ENCODE results near the gene RFX8.

Gene RFX8

DNA sequence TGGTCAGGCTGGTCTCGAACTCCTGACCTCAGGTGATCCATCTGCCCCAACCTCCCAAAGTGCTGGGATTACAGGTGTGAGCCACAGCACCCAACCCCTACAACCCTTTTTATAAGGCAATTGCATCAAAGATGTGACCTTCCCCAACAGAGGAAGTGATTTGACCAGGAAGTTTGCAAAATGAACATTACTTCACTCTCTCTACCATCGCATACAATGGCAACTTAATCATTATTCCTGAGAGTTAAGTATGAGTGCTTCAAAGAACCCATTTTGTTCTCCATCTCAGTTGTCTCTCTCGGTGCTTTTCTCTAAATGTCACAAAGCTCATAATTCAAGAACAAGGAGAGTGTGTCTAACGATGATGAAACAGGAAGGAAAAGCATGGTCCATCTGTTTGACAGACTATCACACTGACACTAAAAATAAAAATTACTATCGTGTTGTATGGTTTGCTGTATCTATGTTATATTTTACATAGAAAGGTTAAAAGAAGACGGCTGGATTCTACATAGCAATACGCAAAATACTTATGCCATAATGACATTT lies 69.5 kb downstream of the RFX8 start:
- DNase-seq: no peak

DNA sequence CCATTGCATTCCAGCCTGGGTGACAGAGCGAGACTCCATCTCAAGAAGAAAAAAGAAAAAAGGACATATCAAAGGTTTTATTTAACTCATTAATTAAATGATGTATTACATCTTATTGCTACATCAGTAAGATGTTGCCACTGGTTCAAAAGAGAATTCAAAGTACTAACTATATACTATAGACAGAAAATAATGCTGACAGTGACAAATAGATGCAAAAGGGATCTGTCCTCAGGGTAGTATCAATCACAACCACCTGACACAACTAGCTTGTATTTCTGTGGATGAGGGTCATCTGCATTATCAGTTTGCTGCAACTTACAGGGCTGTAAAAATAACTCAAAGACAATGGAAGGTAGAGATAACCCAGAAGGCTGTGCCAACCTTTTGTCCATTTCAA lies 71.2 kb downstream of the RFX8 start:
- no peak for DNase-seq

DNA sequence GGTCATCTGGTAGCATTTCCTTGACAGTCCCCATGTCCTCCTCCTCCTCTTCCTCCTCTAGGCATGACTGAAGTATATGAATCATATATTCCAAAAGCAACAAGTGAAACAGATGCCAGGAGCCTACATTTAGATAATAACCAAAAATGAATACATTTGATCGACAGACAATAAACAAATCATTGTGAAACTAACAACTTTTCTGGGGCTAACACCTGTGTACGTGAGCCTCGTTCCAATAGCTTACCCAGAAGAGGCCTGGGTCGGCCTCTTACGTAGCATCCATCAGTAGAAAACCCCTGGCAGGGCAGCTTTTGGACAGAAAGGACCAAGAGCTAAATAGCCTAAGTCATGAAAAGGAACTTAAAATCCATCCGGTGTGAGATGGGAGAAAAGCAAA lies 72.3 kb downstream of the RFX8 start:
- DNase-seq: no peak

DNA sequence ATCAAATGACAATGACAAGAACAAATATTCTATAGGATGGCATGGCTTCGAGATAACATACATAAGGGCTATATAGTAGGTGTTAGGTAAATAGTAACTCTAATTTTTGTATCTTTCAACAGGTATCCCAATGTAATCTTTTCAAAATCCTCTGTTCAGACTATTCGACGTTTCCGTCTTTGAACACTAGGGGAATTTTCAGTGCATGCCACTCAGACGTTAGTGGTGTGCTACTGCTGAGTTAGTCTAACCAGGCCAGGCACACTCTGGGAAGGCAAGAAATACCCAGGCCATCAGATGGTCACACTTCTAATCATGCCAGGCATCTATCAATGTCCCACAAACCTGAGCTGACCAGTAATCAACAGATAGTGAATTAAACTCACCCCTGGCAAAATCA lies 73.0 kb downstream of the RFX8 start:
- no peak for DNase-seq

GRCh38 chr2:101401326-101401665 lies 73.6 kb downstream of the RFX8 start:
- DNase-seq: no peak

GRCh38 chr2:101400506-101401325 lies 74.2 kb downstream of the RFX8 start:
- DNase-seq: no peak

DNA sequence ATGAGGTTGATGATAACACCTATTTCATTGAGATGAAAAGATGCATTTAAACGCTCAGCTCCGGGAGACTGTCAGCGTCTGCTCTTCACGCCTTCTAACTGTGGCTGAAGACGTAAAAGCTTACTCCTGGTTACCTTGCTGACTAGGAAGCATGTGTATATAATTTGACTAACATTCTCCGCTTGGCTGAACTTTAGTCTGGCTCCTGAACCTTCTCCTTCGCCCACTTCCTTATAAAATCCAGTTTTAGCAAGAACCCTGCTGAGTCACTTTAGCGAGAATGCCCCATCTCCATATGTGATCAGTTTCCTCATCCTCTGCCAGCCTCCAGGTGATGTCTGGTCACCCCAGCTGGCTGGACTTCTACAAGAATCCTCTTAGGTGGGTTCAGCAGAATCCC lies 74.9 kb downstream of the RFX8 start:
- no peak for DNase-seq

DNA sequence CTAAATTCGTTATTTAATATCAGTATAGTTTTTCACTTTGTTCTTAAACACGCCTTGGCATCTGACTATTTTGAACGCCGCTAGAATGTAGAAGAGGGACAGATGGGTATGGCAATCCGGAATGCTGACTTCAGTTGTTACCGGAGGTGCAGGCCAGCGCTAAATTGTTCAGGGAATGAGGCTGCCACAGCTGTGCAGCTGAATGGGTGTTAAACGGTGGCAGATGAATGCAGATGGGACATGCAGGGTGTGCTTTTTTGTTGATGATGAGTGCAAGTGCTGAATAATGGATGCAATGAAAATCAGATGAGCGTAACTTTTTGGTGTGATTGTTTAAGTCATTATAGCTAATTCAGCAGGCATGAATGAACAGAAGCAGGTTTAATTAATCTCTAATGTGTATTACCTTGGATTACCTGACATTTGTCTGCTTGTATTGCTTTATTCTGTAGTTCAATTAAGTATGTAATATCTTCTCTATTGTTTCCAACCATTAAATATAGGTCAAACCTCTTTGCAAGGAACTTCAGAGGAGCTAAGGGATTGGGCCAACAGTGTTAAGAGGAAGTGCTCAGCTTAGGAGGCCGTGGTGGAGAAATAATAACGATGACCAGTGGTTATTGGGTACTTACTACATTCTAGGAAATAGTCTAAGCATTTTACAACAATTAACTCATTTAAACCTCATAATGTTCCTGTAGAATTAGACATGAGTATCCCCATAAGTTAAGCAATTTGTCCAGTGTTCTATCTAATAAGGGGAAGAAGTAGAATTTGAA lies 75.7 kb downstream of the RFX8 start:
- DNase-seq: no peak

GRCh38 chr2:101398116-101398821 lies 76.6 kb downstream of the RFX8 start:
- DNase-seq: no peak

- DNase-seq: no peak
These were observed 78.6 kb downstream of the RFX8 start for GRCh38 chr2:101396316-101396717.

GRCh38 chr2:101395545-101396315 lies 79.2 kb downstream of the RFX8 start:
- DNase-seq: no peak

DNA sequence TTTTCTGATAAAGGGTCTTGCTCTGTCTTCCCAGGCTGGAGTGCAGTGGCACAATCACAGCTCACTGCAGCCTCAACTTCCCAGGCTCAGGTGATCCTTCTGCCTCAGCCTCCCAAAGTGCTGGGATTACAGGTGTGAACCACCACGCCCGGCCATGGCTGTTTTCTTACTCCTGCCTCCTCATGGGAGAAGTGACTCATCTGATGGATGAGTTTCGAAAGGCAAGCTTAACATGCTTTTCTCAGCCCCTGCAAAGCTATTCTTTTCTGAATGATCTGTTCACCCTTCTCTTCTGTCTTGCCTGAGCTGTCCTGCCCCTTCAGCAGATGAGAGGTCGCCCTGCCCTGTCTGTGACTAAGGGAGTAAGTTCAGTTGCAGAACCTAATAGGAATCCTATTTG lies 86.7 kb downstream of the RFX8 start:
- no peak for DNase-seq

GRCh38 chr2:101387151-101387834 lies 87.6 kb downstream of the RFX8 start, which contains the start of gene CREG2:
Gene CREG2 (minus strand): TSS chr2:101387503. CDS start chr2:101387457, 46 bp downstream.
- DNase-seq: peak; percentile 55

GRCh38 chr2:101386599-101387150 lies 88.2 kb downstream of the RFX8 start:
- no peak for DNase-seq

DNA sequence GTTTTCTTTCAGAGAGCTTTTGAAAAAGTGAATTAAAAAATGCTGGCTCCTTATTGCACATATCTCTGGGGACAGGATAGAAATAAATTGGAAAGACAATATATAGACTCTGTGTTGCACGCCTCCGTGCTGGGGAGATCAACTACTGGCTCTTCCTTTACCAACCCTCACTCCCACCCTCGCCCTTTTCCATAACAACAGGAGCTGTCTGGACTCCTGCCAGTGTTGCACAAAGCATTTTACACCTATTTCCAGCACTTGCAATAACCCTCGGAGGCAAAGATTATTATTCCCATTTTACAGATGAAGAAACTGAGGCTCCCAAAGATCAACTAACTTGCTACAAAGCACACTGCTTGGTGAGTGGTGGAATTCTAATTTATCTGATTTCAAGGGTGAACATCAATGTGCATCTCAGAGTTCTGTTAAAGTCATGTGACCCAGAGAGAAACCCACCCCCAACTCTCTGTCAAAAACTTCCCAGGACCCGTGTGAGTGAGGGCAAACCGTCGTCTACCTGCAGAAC lies 91.8 kb downstream of the RFX8 start:
- DNase-seq: no peak

- no peak for DNase-seq
These were observed 92.5 kb downstream of the RFX8 start for GRCh38 chr2:101382442-101382841.

- DNase-seq: no peak
These were observed 94.5 kb downstream of the RFX8 start for GRCh38 chr2:101380376-101380775.

DNA sequence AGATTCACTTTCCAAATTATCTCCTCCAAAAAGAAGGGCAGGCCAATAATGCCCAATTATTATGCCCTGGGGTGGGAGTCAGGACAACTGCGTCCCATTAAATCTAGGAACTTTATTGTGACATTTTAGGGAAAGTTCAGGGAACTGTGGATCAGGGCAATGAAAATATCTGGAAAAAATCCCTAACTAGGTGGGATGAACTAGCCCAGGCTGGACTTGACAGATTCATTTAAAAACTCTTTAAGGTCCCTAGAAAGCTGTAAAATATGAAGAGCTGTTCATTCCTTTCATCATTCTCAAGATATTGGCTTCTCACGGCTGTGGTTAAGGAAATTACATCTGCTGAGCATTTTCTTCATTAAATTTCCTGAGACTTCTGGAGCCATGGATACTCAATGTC lies 95.8 kb downstream of the RFX8 start:
- no peak for DNase-seq

GRCh38 chr2:101375653-101376052 lies 99.3 kb downstream of the RFX8 start:
- DNase-seq: no peak

DNA sequence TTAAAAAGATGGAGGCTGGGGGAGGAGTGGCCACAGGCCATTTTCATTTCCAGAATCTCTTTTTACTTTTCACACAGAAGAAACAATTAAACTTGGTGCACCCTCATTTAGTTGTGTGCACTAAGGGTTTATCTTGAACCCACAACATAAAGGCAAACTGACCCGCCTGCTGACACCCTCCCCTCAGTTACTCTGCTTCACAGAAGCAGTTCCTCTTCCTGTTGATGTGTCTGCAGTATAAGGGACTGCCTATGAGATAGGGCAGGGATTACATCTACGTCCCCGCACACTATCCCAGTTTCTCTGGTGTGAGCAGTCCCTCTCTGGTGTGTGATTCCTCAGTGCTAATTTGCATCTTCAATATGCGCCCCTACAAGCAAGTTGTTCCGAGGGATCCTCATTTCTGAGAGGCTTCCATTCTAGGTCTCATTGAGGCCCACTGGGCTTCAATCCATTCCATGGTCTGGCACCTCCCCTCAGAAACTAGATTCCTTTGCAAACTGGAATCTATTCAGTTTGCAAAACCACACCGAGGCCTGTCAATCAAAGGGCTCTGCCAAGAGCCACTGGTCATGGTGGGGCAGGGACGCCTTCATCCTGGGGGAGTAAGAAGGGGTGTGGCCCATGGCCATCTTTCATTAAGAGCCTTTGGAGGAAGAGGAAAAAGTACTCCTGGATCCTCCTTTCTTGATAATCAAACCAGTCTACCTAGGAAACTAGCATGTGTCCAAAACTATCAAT lies 99.9 kb downstream of the RFX8 start:
- no peak for DNase-seq

- no peak for DNase-seq
These were observed 102.1 kb downstream of the RFX8 start for GRCh38 chr2:101372792-101373191.

Measured in midbrain (tissue), 1 donor.